Keratinocyte (primary cell): Measurements from ENCODE around the gene GALNT6.

Experiments
- CTCF ChIP-seq, 3 experiments: IDR thresholded peaks in 1 of 3; conservative IDR thresholded peaks in 1 of 3; optimal IDR thresholded peaks in 1 of 3; 2 replicates in 2 of 3; 3 replicates in 1 of 3; pipeline versions ENCODE3 to v1.5.1; 2011; ENCODE audit warnings: low read length in 3 of 3, mild to moderate bottlenecking in 3 of 3, moderate library complexity in 2 of 3, control low read depth in 1 of 3, inconsistent platforms in 1 of 3; ENCODE audit not compliant: insufficient read depth in 2 of 3; ENCODE audit errors: extremely low read depth in 1 of 3
- EZH2 ChIP-seq: IDR thresholded peaks from one replicate; pipeline ENCODE4 v1.6.1; 2012; ENCODE audit warnings: inconsistent platforms, mild to moderate bottlenecking, low read length, moderate library complexity

- TF ChIP-seq CTCF (optimal IDR thresholded peaks at IDR 0.05 in 1 of 3, IDR thresholded peaks at IDR 0.05 in 1 of 3, conservative IDR thresholded peaks at IDR 0.05 in 1 of 3; ENCODE audit: extremely low read depth in 1 of 3, insufficient read depth in 2 of 3, low read length in 3 of 3) (no peak), EZH2 (no peak)
Observed at GRCh38 chr12:51322452-51322851, 68.8 kb downstream of the GALNT6 start.
